ENCODE data around the gene GPR33.
"Not testable (repeated sequence)": the region's sequence is repeated elsewhere in the genome, so short reads cannot be mapped to it uniquely, and the experiment has no call there.

GPR33 gene

GRCh38 chr14:31462450-31462849, 25.4 kb downstream of the GPR33 start:
- not testable (repeated sequence) for DNase-seq (ENCODE audit: low read depth in 2 of 2, low spot score in 1 of 2)

- no peak for DNase-seq (ENCODE audit: low read depth in 2 of 2, low spot score in 1 of 2)
Observed at GRCh38 chr14:31461545-31461944, 26.3 kb downstream of the GPR33 start.

- no peak for DNase-seq (ENCODE audit: low read depth in 2 of 2, low spot score in 1 of 2)
Observed at GRCh38 chr14:31457665-31458659, 29.9 kb downstream of the GPR33 start.

- DNase-seq (ENCODE audit: low read depth in 2 of 2, low spot score in 1 of 2), result peak; percentile 85 to 87
Observed at GRCh38 chr14:31456841-31457664, 30.8 kb downstream of the GPR33 start, which contains the start of gene DTD2. TSS of gene DTD2 (minus strand) at chr14:31457506. CDS start at chr14:31457393, 113 bp downstream.

GRCh38 chr14:31449971-31450610, 37.7 kb downstream of the GPR33 start:
- no peak for DNase-seq (ENCODE audit: low read depth in 2 of 2, low spot score in 1 of 2)

- no peak for DNase-seq (ENCODE audit: low read depth in 2 of 2, low spot score in 1 of 2)
Observed at GRCh38 chr14:31449136-31449535, 38.7 kb downstream of the GPR33 start.

GRCh38 chr14:31445703-31446102, 42.1 kb downstream of the GPR33 start:
- no peak for DNase-seq (ENCODE audit: low read depth in 2 of 2, low spot score in 1 of 2)

GRCh38 chr14:31442284-31442683, 45.6 kb downstream of the GPR33 start:
- DNase-seq (ENCODE audit: low read depth in 2 of 2, low spot score in 1 of 2), result no peak

- no peak for DNase-seq (ENCODE audit: low read depth in 2 of 2, low spot score in 1 of 2)
Observed at GRCh38 chr14:31441273-31442111, 46.3 kb downstream of the GPR33 start.

- no peak for DNase-seq (ENCODE audit: low read depth in 2 of 2, low spot score in 1 of 2)
Observed at GRCh38 chr14:31440280-31440679, 47.6 kb downstream of the GPR33 start.

GRCh38 chr14:31439561-31439960, 48.3 kb downstream of the GPR33 start:
- DNase-seq (ENCODE audit: low read depth in 2 of 2, low spot score in 1 of 2), result no peak

GRCh38 chr14:31437045-31437691, 50.7 kb downstream of the GPR33 start:
- not testable (repeated sequence) for DNase-seq (ENCODE audit: low read depth in 2 of 2, low spot score in 1 of 2)

GRCh38 chr14:31435276-31435675, 52.6 kb downstream of the GPR33 start:
- DNase-seq (ENCODE audit: low read depth in 2 of 2, low spot score in 1 of 2), result no peak
